8988T (cell line): Measurements from ENCODE around the gene PCSK6.
"Not testable (repeated sequence)": the region's sequence is repeated elsewhere in the genome, so short reads cannot be mapped to it uniquely, and the experiment has no call there.

Source experiments
- DNase-seq: peaks from one replicate; pipeline ENCODE4 v3.0.0; 2011

PCSK6 gene

GRCh38 chr15:101481917-101482525 lies 7.5 kb downstream of the PCSK6 start:
- no peak for DNase-seq

- no peak for DNase-seq
Observed at GRCh38 chr15:101481381-101481705, 8.2 kb downstream of the PCSK6 start.

GRCh38 chr15:101480613-101481380 lies 8.7 kb downstream of the PCSK6 start:
- DNase-seq, result no peak

- DNase-seq, result no peak
Observed at GRCh38 chr15:101479851-101480612, 9.5 kb downstream of the PCSK6 start.

- DNase-seq, result no peak
Observed at GRCh38 chr15:101479342-101479845, 10.1 kb downstream of the PCSK6 start.

GRCh38 chr15:101478701-101479341 lies 10.7 kb downstream of the PCSK6 start:
- DNase-seq, result no peak

GRCh38 chr15:101477851-101478362 lies 11.6 kb downstream of the PCSK6 start:
- no peak for DNase-seq

- DNase-seq, result no peak
Observed at GRCh38 chr15:101476756-101477155, 12.8 kb downstream of the PCSK6 start.

GRCh38 chr15:101474983-101475382 lies 14.5 kb downstream of the PCSK6 start:
- no peak for DNase-seq

GRCh38 chr15:101474233-101474632 lies 15.3 kb downstream of the PCSK6 start:
- DNase-seq, result no peak

GRCh38 chr15:101472033-101472432 lies 17.5 kb downstream of the PCSK6 start:
- DNase-seq, result no peak

- no peak for DNase-seq
Observed at GRCh38 chr15:101470548-101471239, 18.8 kb downstream of the PCSK6 start.

GRCh38 chr15:101469520-101470288 lies 19.8 kb downstream of the PCSK6 start:
- no peak for DNase-seq

- no peak for DNase-seq
Observed at GRCh38 chr15:101466188-101466587, 23.3 kb downstream of the PCSK6 start.

GRCh38 chr15:101464999-101465669 lies 24.4 kb downstream of the PCSK6 start:
- no peak for DNase-seq

- DNase-seq, result no peak
Observed at GRCh38 chr15:101464256-101464998, 25.1 kb downstream of the PCSK6 start.

- not testable (repeated sequence) for DNase-seq
Observed at GRCh38 chr15:101463696-101464095, 25.8 kb downstream of the PCSK6 start.

GRCh38 chr15:101463270-101463669 lies 26.2 kb downstream of the PCSK6 start:
- DNase-seq, result no peak

GRCh38 chr15:101461097-101461496 lies 28.4 kb downstream of the PCSK6 start:
- no peak for DNase-seq

- no peak for DNase-seq
Observed at GRCh38 chr15:101459579-101460300, 29.8 kb downstream of the PCSK6 start.
